ENCODE data around the gene DYNLT2.

The DYNLT2 gene

GRCh38 chr6:169751242-169752073 lies at the start of gene DYNLT2, which contains the start of gene ERMARD:
Gene DYNLT2, minus strand, starts transcription at chr6:169751572. Its CDS starts 114 bp downstream, at chr6:169751458.
Gene ERMARD, plus strand, starts transcription at chr6:169751622. Its CDS starts 36 bp downstream, at chr6:169751658.
- peak; percentile 95 to 99 (median 99) for DNase-seq

GRCh38 chr6:169800668-169801395 lies 49.5 kb upstream of the DYNLT2 start:
- peak in 2 of 3 experiments; percentile 61 to 80 for DNase-seq

GRCh38 chr6:169800116-169800667 lies 48.8 kb upstream of the DYNLT2 start:
- peak in 1 of 3 experiments; percentile 9 for DNase-seq

- peak in 2 of 3 experiments; percentile 7 to 38 for DNase-seq
Measured at GRCh38 chr6:169799474-169799926, 48.1 kb upstream of the DYNLT2 start.

GRCh38 chr6:169798764-169799473 lies 47.5 kb upstream of the DYNLT2 start:
- DNase-seq: no peak

GRCh38 chr6:169795196-169795595 lies 43.8 kb upstream of the DYNLT2 start:
- DNase-seq: peak in 2 of 3 experiments; percentile 7 to 34

- DNase-seq: peak in 2 of 3 experiments; percentile 64 to 72
Measured at GRCh38 chr6:169794317-169795055, 43.1 kb upstream of the DYNLT2 start.

GRCh38 chr6:169793408-169793807 lies 42.0 kb upstream of the DYNLT2 start:
- no peak for DNase-seq

GRCh38 chr6:169792306-169793015 lies 41.1 kb upstream of the DYNLT2 start:
- no peak for DNase-seq

GRCh38 chr6:169791721-169792131 lies 40.4 kb upstream of the DYNLT2 start:
- peak; percentile 13 to 58 (median 20) for DNase-seq

GRCh38 chr6:169789944-169790927 lies 38.9 kb upstream of the DYNLT2 start:
- peak; percentile 89 to 99 (median 98) for DNase-seq

GRCh38 chr6:169789146-169789943 lies 38.0 kb upstream of the DYNLT2 start:
- peak in 2 of 3 experiments; percentile 75 to 90 for DNase-seq

GRCh38 chr6:169788809-169789145 lies 37.4 kb upstream of the DYNLT2 start:
- DNase-seq: no peak

- no peak for DNase-seq
Measured at GRCh38 chr6:169787797-169788196, 36.4 kb upstream of the DYNLT2 start.

- no peak for DNase-seq
Measured at GRCh38 chr6:169786349-169786748, 35.0 kb upstream of the DYNLT2 start.

- no peak for DNase-seq
Measured at GRCh38 chr6:169785566-169785965, 34.2 kb upstream of the DYNLT2 start.

- no peak for DNase-seq
Measured at GRCh38 chr6:169784821-169785340, 33.5 kb upstream of the DYNLT2 start.

- no peak for DNase-seq
Measured at GRCh38 chr6:169783971-169784820, 32.8 kb upstream of the DYNLT2 start.
